H1 (cell line): ENCODE data around the gene CDX2. TPM values are rescaled to one million over a fixed set of nuclear protein-coding genes. Genes with fewer than 3 reads are reported as not detected.

Source experiments
- CHD7 ChIP-seq: fragments of 300-600 bp; sonication (generic); IDR thresholded peaks from 2 replicates; pipeline ENCODE4 v1.7.1; 2012; ENCODE audit warnings: low read length, moderate library complexity, mild to moderate bottlenecking, inconsistent platforms; ENCODE audit not compliant: insufficient replicate concordance
- SAP30 ChIP-seq: fragments of 300-600 bp; sonication (generic); IDR thresholded peaks from 2 replicates; pipeline ENCODE4 v1.7.1; 2012; ENCODE audit warnings: low read length, moderate library complexity, mild to moderate bottlenecking, inconsistent platforms; ENCODE audit not compliant: insufficient read depth, insufficient replicate concordance
- TCF12 ChIP-seq: IDR thresholded peaks from 2 replicates; pipeline ENCODE4 v1.6.1; 2011; ENCODE audit warnings: low read depth, mild to moderate bottlenecking, low read length
- polyA plus RNA-seq, 7 experiments: library from polyadenylated mRNA; depleted of rRNA in 3 of 7; stranded (reverse) in 5 of 7; unstranded in 2 of 7; fragments of >200 nt in 5 of 7; fragments of 200-250 nt in 2 of 7; gene quantifications; 1 replicate in 5 of 7; 2 replicates in 1 of 7; 4 replicates in 1 of 7; pipeline versions ENCODE4 v1.2.1 to v1.2.3, GENCODE V29; 2011 to 2013; ENCODE audit warnings: missing spikeins in 2 of 7, mixed read lengths in 2 of 7
- total RNA-seq: library from RNA; stranded (reverse); fragmentation: NEBNext Ultra II Directional; extraction: Animal tissue kit (Norgen Biotek cat#: 25700); gene quantifications from 2 replicates; pipeline ENCODE4 v1.2.1, GENCODE V29; 2021

The CDX2 gene
- total and polyA plus RNA-seq, 2 of the 8 experiments (the other 6 are each of a cell fraction or from before 2014, with no cell fraction given) = 0.09 TPM; not detected in 1

GRCh38 chr13:27973961-27974662 is 5.0 kb upstream of the CDX2 start (continued):
- TF ChIP-seq CHD7 (no peak), SAP30 (no peak), TCF12 (no peak)
